ENCODE results near the gene ZGPAT. TPM values are rescaled to one million over a fixed set of nuclear protein-coding genes. Genes with fewer than 3 reads are reported as not detected.

ZGPAT gene
- total and polyA plus RNA-seq, 2 of the 13 experiments (the other 11 are each of a cell fraction or from before 2014, with no cell fraction given), result 23.0 to 41.9 TPM

DNA sequence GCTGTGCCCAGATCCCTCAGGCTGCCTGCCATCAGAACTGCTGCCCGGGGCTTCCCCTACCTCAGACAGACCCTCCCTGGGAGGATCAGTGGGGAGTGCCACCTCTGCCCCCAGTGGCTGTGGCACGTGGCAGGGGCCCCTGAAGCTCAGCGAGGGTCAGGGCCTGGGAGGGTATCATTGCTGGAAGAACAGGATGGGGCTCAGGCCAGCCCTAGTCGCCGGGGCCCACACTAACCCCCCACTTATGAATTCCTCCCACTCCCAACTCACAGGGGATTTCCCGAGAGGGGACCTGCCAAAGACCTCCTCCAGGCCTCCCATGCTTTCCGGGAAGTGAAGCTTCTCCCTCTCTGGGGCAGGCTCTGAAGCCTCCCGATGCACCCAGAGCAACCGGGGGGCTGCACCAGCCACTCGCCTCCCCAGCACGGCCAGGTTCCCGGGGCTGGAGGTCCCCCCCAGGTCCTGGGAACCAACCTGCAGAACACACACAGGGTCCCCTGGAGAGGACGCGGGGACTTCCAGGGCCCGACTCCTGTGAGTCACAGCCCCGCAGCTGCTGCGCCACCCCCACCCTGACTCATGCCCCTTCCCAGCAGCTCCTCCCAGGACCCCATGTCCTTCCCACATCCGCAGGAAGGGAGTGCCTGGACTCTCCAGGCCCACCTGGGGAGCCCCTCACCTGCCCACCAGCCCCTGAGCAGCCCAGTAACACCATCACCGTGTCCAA, 8.9 kb upstream of the ZGPAT start:
- Histone ChIP-seq H3K9ac (ENCODE audit: insufficient read depth, low read depth, low read length) (no peak overlapping the region), H2AFZ (ENCODE audit: low read length) (no peak overlapping the region), H3K36me3 (replicated peaks in 1 of 2; ENCODE audit: control insufficient read depth in 1 of 2, insufficient read depth in 2 of 2, low read length in 2 of 2) (peaks cover 2 to 6% of the 10 kb centered on the region in 2 experiments; a peak in 4 of 5 replicates), H4K20me1 (ENCODE audit: insufficient read depth, low read length) (peaks cover 4% of the 10 kb centered on the region; the same call in 1 of the 2 replicates), H3K4me2 (ENCODE audit: low read depth, low read length) (no peak overlapping the region), H3K27me3 (ENCODE audit: control insufficient read depth in 1 of 2, insufficient read depth in 2 of 2, low read length in 2 of 2) (no peaks in the 10 kb centered on the region), H3K79me2 (ENCODE audit: insufficient read depth, low read length) (no peaks in the 10 kb centered on the region), H3K9me3 (ENCODE audit: low read length) (no peaks in the 10 kb centered on the region), H3K27ac (ENCODE audit: extremely low read length, insufficient read depth, low read length) (no peak overlapping the region), H3K4me3 (replicated peaks in 1 of 3; ENCODE audit: insufficient read depth in 1 of 3, low read depth in 2 of 3, low read length in 3 of 3) (no peak overlapping the region), H3K4me1 (ENCODE audit: insufficient read depth, low read length) (peaks cover 21% of the 10 kb centered on the region)
- POLR2A ChIA-PET, result interaction anchor here (0.7 to 2.0 kb wide), 3 partner anchors 9 to 42 kb away, joined by 3 to 11 read pairs (median 4); partner anchors contain the start of genes ARFRP1 and ZGPAT
- intact Hi-C loops (cut with micrococcal nuclease; ENCODE audit: unreplicated experiment) (no loop called here), in situ Hi-C loops (cut with HindIII; ENCODE audit: extremely low pct_ligation_motif_present, low pct_unique_long_range_greater_than_20kb) (no loop called here)
- CTCF ChIA-PET (ENCODE audit: low intra/inter-chr PET ratio, low total read pairs), result no interaction called here
- DNase-seq (ENCODE audit: low spot score) (no peak), FAIRE-seq (no peak), ATAC-seq (no peak)
- BruUV-seq (replicated peaks), result no TSS peak
- WGBS (ENCODE audit: low lambda C conversion rate), result 86% methylated on average over 13 of the region's 19 CpGs
- TF ChIP-seq ZNF343 (CRISPR knock-in tag; IDR thresholded peaks at IDR 0.05), result no peak
- peak; percentile 18 for TF ChIP-seq HNRNPK (IDR thresholded peaks at IDR 0.05; ENCODE audit: low read depth, low read length, poor library complexity, severe bottlenecking)
- TF ChIP-seq, protein P1, sequence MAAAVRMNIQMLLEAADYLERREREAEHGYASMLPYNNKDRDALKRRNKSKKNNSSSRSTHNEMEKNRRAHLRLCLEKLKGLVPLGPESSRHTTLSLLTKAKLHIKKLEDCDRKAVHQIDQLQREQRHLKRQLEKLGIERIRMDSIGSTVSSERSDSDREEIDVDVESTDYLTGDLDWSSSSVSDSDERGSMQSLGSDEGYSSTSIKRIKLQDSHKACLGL (CRISPR knock-in tag; IDR thresholded peaks at IDR 0.05), result 0 out of 2 replicates have a peak, but pooled peaks have one; percentile 2
- TF ChIP-seq POLR2A (IDR thresholded peaks at IDR 0.05; ENCODE audit: insufficient read depth in 1 of 2, low read depth in 2 of 2, low read length in 2 of 2), result peak in 1 of 2 experiments; percentile 48; a peak in 2 of 4 replicates
- peak; percentile 1 for TF ChIP-seq HNRNPH1 (optimal IDR thresholded peaks at IDR 0.05; ENCODE audit: low read depth, low read length)
- TF ChIP-seq ZNF557 (CRISPR knock-in tag; IDR thresholded peaks at IDR 0.05), result 0 out of 2 replicates have a peak, but pooled peaks have one; percentile 29
- peak; percentile 30; the same call in 1 of the 2 replicates for TF ChIP-seq KDM2A (CRISPR knock-in tag; IDR thresholded peaks at IDR 0.05; ENCODE audit: borderline replicate concordance, low read depth)
- TF ChIP-seq ZNF841 (CRISPR knock-in tag; IDR thresholded peaks at IDR 0.05; ENCODE audit: borderline replicate concordance), result 0 out of 2 replicates have a peak, but pooled peaks have one; percentile 55
- no peak for TF ChIP-seq NR0B2 (CRISPR knock-in tag; IDR thresholded peaks at IDR 0.05)
- TF ChIP-seq ZNF326 (CRISPR knock-in tag; IDR thresholded peaks at IDR 0.05; ENCODE audit: borderline replicate concordance), result peak; percentile 46; the same call in 1 of the 2 replicates
- TF ChIP-seq, protein P2, sequence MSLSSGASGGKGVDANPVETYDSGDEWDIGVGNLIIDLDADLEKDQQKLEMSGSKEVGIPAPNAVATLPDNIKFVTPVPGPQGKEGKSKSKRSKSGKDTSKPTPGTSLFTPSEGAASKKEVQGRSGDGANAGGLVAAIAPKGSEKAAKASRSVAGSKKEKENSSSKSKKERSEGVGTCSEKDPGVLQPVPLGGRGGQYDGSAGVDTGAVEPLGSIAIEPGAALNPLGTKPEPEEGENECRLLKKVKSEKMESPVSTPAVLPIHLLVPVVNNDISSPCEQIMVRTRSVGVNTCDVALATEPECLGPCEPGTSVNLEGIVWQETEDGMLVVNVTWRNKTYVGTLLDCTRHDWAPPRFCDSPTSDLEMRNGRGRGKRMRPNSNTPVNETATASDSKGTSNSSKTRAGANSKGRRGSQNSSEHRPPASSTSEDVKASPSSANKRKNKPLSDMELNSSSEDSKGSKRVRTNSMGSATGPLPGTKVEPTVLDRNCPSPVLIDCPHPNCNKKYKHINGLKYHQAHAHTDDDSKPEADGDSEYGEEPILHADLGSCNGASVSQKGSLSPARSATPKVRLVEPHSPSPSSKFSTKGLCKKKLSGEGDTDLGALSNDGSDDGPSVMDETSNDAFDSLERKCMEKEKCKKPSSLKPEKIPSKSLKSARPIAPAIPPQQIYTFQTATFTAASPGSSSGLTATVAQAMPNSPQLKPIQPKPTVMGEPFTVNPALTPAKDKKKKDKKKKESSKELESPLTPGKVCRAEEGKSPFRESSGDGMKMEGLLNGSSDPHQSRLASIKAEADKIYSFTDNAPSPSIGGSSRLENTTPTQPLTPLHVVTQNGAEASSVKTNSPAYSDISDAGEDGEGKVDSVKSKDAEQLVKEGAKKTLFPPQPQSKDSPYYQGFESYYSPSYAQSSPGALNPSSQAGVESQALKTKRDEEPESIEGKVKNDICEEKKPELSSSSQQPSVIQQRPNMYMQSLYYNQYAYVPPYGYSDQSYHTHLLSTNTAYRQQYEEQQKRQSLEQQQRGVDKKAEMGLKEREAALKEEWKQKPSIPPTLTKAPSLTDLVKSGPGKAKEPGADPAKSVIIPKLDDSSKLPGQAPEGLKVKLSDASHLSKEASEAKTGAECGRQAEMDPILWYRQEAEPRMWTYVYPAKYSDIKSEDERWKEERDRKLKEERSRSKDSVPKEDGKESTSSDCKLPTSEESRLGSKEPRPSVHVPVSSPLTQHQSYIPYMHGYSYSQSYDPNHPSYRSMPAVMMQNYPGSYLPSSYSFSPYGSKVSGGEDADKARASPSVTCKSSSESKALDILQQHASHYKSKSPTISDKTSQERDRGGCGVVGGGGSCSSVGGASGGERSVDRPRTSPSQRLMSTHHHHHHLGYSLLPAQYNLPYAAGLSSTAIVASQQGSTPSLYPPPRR (CRISPR knock-in tag; IDR thresholded peaks at IDR 0.05; ENCODE audit: borderline replicate concordance), result no peak
- TF ChIP-seq POLR2AphosphoS5 (IDR thresholded peaks at IDR 0.05; ENCODE audit: low read depth, low read length), result 0 out of 2 replicates have a peak, but pooled peaks have one; percentile 6
- TF ChIP-seq CHD4 (IDR thresholded peaks at IDR 0.05; ENCODE audit: borderline replicate concordance, low read length), result no peak
- TF ChIP-seq MTERF4 (CRISPR knock-in tag; IDR thresholded peaks at IDR 0.05), result no peak
- peak; percentile 15; the same call in 1 of the 2 replicates for TF ChIP-seq POLR2G (IDR thresholded peaks at IDR 0.05; ENCODE audit: low read depth, low read length)
- peak; percentile 53 for TF ChIP-seq RBFOX2 (IDR thresholded peaks at IDR 0.05; ENCODE audit: low read depth, low read length)
- peak; percentile 3 for TF ChIP-seq HNRNPLL (IDR thresholded peaks at IDR 0.05; ENCODE audit: low read depth, low read length, poor library complexity, severe bottlenecking)
